Body of pancreas (tissue), 4 donors: ENCODE data around the gene HOXA11.

Source experiments
- POLR2A ChIP-seq, 3 donors: fragments of 450-650 bp; IDR thresholded peaks; one replicate each; pipeline ENCODE4 v1.6.1; 2016; ENCODE audit warnings: antibody characterized with exemption in 3 of 3, mild to moderate bottlenecking in 2 of 3
- TF ChIP-seq, protein P1 (sequence below), 7 experiments: fragments of 450-650 bp in 4 of 7; fragments of 200-600 bp in 3 of 7; sonication (generic) in 3 of 7; IDR thresholded peaks; one replicate each; pipeline ENCODE4 v1.5.1; 2016 to 2019; ENCODE audit warnings: antibody characterized with exemption in 7 of 7

- TF ChIP-seq POLR2A (IDR thresholded peaks at IDR 0.05) = no peak
- TF ChIP-seq, protein P1, sequence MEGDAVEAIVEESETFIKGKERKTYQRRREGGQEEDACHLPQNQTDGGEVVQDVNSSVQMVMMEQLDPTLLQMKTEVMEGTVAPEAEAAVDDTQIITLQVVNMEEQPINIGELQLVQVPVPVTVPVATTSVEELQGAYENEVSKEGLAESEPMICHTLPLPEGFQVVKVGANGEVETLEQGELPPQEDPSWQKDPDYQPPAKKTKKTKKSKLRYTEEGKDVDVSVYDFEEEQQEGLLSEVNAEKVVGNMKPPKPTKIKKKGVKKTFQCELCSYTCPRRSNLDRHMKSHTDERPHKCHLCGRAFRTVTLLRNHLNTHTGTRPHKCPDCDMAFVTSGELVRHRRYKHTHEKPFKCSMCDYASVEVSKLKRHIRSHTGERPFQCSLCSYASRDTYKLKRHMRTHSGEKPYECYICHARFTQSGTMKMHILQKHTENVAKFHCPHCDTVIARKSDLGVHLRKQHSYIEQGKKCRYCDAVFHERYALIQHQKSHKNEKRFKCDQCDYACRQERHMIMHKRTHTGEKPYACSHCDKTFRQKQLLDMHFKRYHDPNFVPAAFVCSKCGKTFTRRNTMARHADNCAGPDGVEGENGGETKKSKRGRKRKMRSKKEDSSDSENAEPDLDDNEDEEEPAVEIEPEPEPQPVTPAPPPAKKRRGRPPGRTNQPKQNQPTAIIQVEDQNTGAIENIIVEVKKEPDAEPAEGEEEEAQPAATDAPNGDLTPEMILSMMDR (IDR thresholded peaks at IDR 0.05) = no peak
Observed at GRCh38 chr7:27188386-27189294, 3.6 kb upstream of the HOXA11 start.
